Panc1 (cell line): ENCODE results near the gene APCDD1.

Experiments used
- CTCF ChIP-seq: fragments of 450-650 bp; IDR thresholded peaks from 2 replicates; pipeline ENCODE4 v1.5.1; 2017; ENCODE audit warnings: mild to moderate bottlenecking
- POLR2AphosphoS5 ChIP-seq: IDR thresholded peaks from 2 replicates; pipeline ENCODE4 v1.6.1; 2012; ENCODE audit warnings: mild to moderate bottlenecking, low read depth, low read length, moderate library complexity

- TF ChIP-seq POLR2AphosphoS5 (no peak), CTCF (no peak)
Observed at GRCh38 chr18:10508591-10508990, 54.2 kb downstream of the APCDD1 start.
